Right kidney (tissue), 1 donor: ENCODE results near the gene EMC1.
"Not testable (repeated sequence)": the region's sequence is repeated elsewhere in the genome, so short reads cannot be mapped to it uniquely, and the experiment has no call there.

Source experiments
- DNase-seq: peaks from one replicate; pipeline ENCODE4 v3.0.0-alpha.2; 2016

The EMC1 gene

GRCh38 chr1:19262744-19263143, 11.4 kb upstream of the EMC1 start:
- no peak for DNase-seq

- DNase-seq, result no peak
Observed at GRCh38 chr1:19262047-19262446, 10.7 kb upstream of the EMC1 start.

- DNase-seq, result no peak
Observed at GRCh38 chr1:19260211-19261138, 9.2 kb upstream of the EMC1 start.

- DNase-seq, result no peak
Observed at GRCh38 chr1:19258353-19258752, 7.0 kb upstream of the EMC1 start.

GRCh38 chr1:19257178-19257914, 6.0 kb upstream of the EMC1 start:
- no peak for DNase-seq

- not testable (repeated sequence) for DNase-seq
Observed at GRCh38 chr1:19256301-19256700, 5.0 kb upstream of the EMC1 start.

GRCh38 chr1:19255288-19255687, 4.0 kb upstream of the EMC1 start:
- DNase-seq, result no peak

- no peak for DNase-seq
Observed at GRCh38 chr1:19254416-19254815, 3.1 kb upstream of the EMC1 start.

- no peak for DNase-seq
Observed at GRCh38 chr1:19250629-19251304, 557 bp downstream of the EMC1 start.

GRCh38 chr1:19240673-19241538, 10.4 kb downstream of the EMC1 start:
- peak; percentile 19 for DNase-seq

- no peak for DNase-seq
Observed at GRCh38 chr1:19239876-19240275, 11.4 kb downstream of the EMC1 start.

GRCh38 chr1:19234224-19234623, 17.1 kb downstream of the EMC1 start:
- no peak for DNase-seq

GRCh38 chr1:19232524-19232846, 18.8 kb downstream of the EMC1 start:
- DNase-seq, result no peak

- not testable (repeated sequence) for DNase-seq
Observed at GRCh38 chr1:19231736-19232523, 19.4 kb downstream of the EMC1 start.

GRCh38 chr1:19229828-19230325, 21.4 kb downstream of the EMC1 start:
- DNase-seq, result no peak

GRCh38 chr1:19229229-19229628, 22.1 kb downstream of the EMC1 start:
- DNase-seq, result no peak

- DNase-seq, result no peak
Observed at GRCh38 chr1:19222979-19223824, 28.1 kb downstream of the EMC1 start.

- no peak for DNase-seq
Observed at GRCh38 chr1:19222573-19222972, 28.8 kb downstream of the EMC1 start.

GRCh38 chr1:19220991-19221390, 30.3 kb downstream of the EMC1 start:
- DNase-seq, result peak; percentile 4
